IMR-90 (cell line): ENCODE data around the gene DPEP1. TPM values are rescaled to one million over a fixed set of nuclear protein-coding genes. Genes with fewer than 3 reads are reported as not detected.
A peak's percentile ranks its signal among the peaks of the same experiment; 100 is the strongest.

Experiments
- ATAC-seq: fragments of 200-7000 bp; cut with Tn5 transposase; 2 replicates; pipeline ENCODE4 v1.9.1; 2020; ENCODE audit warnings: low read depth, mild to moderate bottlenecking, moderate library complexity
- BruUV-seq: library from RNA; stranded (reverse); fragments of 400-500 nt; replicated peaks from 2 replicates; lab custom pipeline; 2021; lab: Mats Ljungman, UMichigan
- CTCF ChIA-PET: fragments of 300-600 bp; formaldehyde crosslinking; extraction: SDS; loops from one replicate; lab custom pipeline; 2021; ENCODE audit warnings: antibody characterized with exemption; lab: Yijun Ruan, JAX
- POLR2A ChIA-PET: fragments of 300-600 bp; sonication (Branson Sonifier 250); formaldehyde crosslinking; loops from one replicate; lab custom pipeline; 2022; ENCODE audit warnings: antibody characterized with exemption; ENCODE audit not compliant: unreplicated experiment; lab: Charles Lee
- DNase-seq: peaks from one replicate; pipeline ENCODE4 v3.0.0; 2013
- H2AFZ ChIP-seq: replicated peaks from 2 replicates; pipeline ENCODE3; 2013; ENCODE audit warnings: low read length, mild to moderate bottlenecking; ENCODE audit not compliant: poor library complexity
- H2AK5ac ChIP-seq: 2 replicates; pipeline ENCODE4 v1.6.1; 2013; ENCODE audit warnings: low read depth, low read length, inconsistent platforms
- H2AK9ac ChIP-seq: replicated peaks from 2 replicates; pipeline ENCODE3; 2013; ENCODE audit warnings: mild to moderate bottlenecking, low read depth, low read length, moderate library complexity; ENCODE audit not compliant: poor library complexity
- H2BK120ac ChIP-seq: 2 replicates; pipeline ENCODE4 v1.6.1; 2013; ENCODE audit warnings: low read depth, low read length, inconsistent platforms
- H2BK15ac ChIP-seq: 3 replicates; pipeline ENCODE4 v1.6.1; 2013; ENCODE audit warnings: low read depth, low read length, inconsistent platforms
- H2BK20ac ChIP-seq: 2 replicates; pipeline ENCODE4 v1.6.1; 2013; ENCODE audit warnings: low read depth, mild to moderate bottlenecking, inconsistent platforms, low read length, moderate library complexity
- H2BK5ac ChIP-seq: 2 replicates; pipeline ENCODE4 v1.6.1; 2013; ENCODE audit warnings: mild to moderate bottlenecking, low read depth, low read length, inconsistent platforms; ENCODE audit not compliant: poor library complexity, severe bottlenecking
- H3K14ac ChIP-seq: replicated peaks from 2 replicates; pipeline ENCODE4 v1.6.1; 2013; ENCODE audit warnings: low read depth, low read length, inconsistent platforms
- H3K18ac ChIP-seq: 2 replicates; pipeline ENCODE4 v1.6.1; 2013; ENCODE audit warnings: low read depth, low read length, control low read depth
- H3K23ac ChIP-seq: 2 replicates; pipeline ENCODE4 v1.6.1; 2013; ENCODE audit warnings: low read depth, low read length, inconsistent platforms
- H3K27ac ChIP-seq: 2 replicates; pipeline ENCODE4 v1.5.1; 2013; ENCODE audit warnings: mild to moderate bottlenecking, control low read depth, low read length; ENCODE audit not compliant: insufficient read depth
- H3K27me3 ChIP-seq: 2 replicates; pipeline ENCODE4 v1.6.1; 2013; ENCODE audit warnings: low read length; ENCODE audit not compliant: control insufficient read depth, insufficient read depth
- H3K36me3 ChIP-seq: 2 replicates; pipeline ENCODE4 v1.6.1; 2013; ENCODE audit warnings: low read length, mixed read lengths; ENCODE audit not compliant: control insufficient read depth, insufficient read depth
- H3K4ac ChIP-seq: 2 replicates; pipeline ENCODE4 v1.6.1; 2013; ENCODE audit warnings: low read depth, low read length, inconsistent platforms
- H3K4me1 ChIP-seq: 2 replicates; pipeline ENCODE4 v1.6.1; 2013; ENCODE audit warnings: low read length, mixed read lengths; ENCODE audit not compliant: control insufficient read depth, insufficient read depth
- H3K4me2 ChIP-seq: 2 replicates; pipeline ENCODE4 v1.6.1; 2013; ENCODE audit warnings: low read depth, mild to moderate bottlenecking, control low read depth, low read length, moderate library complexity
- H3K4me3 ChIP-seq: 2 replicates; pipeline ENCODE4 v1.5.1; 2013; ENCODE audit warnings: low read depth, mild to moderate bottlenecking, control low read depth, low read length, moderate library complexity; ENCODE audit not compliant: insufficient read depth
- H3K56ac ChIP-seq: 2 replicates; pipeline ENCODE4 v1.6.1; 2013; ENCODE audit warnings: low read length, inconsistent platforms; ENCODE audit not compliant: insufficient read depth; ENCODE audit errors: extremely low read depth
- H3K79me1 ChIP-seq, 2 experiments: 2 replicates each; pipeline ENCODE4 v1.6.1; 2013; ENCODE audit warnings: low read length in 2 of 2, inconsistent platforms in 1 of 2, low read depth in 1 of 2
- H3K9ac ChIP-seq: 2 replicates; pipeline ENCODE4 v1.6.1; 2013; ENCODE audit warnings: low read depth, low read length, control low read depth
- H3K9me1 ChIP-seq: 2 replicates; pipeline ENCODE4 v1.6.1; 2013; ENCODE audit warnings: low read length, inconsistent platforms; ENCODE audit not compliant: insufficient read depth
- H3K9me3 ChIP-seq: 2 replicates; pipeline ENCODE4 v1.6.1; 2013; ENCODE audit warnings: low read length; ENCODE audit not compliant: control insufficient read depth, insufficient read depth
- H4K20me1 ChIP-seq: 2 replicates; pipeline ENCODE4 v1.6.1; 2013; ENCODE audit warnings: low read length, inconsistent platforms; ENCODE audit not compliant: insufficient read depth
- H4K5ac ChIP-seq: 2 replicates; pipeline ENCODE4 v1.6.1; 2013; ENCODE audit warnings: mild to moderate bottlenecking, low read depth, low read length, control low read depth
- H4K8ac ChIP-seq, 2 experiments: 2 replicates each; pipeline ENCODE4 v1.6.1; 2013; ENCODE audit warnings: low read depth in 2 of 2, low read length in 2 of 2, control low read depth in 1 of 2, inconsistent platforms in 1 of 2
- H4K91ac ChIP-seq: 2 replicates; pipeline ENCODE4 v1.6.1; 2013; ENCODE audit warnings: low read depth, low read length, inconsistent platforms; ENCODE audit not compliant: insufficient read depth
- BHLHE40 ChIP-seq: fragments of 150-350 bp; IDR thresholded peaks from 2 replicates; pipeline ENCODE4 v1.6.1; 2016; ENCODE audit warnings: mild to moderate bottlenecking, low read depth, low read length
- CEBPB ChIP-seq: IDR thresholded peaks from 2 replicates; pipeline ENCODE4 v1.6.1; 2012; ENCODE audit warnings: low read depth, low read length, improper control_type of control experiment
- CTCF ChIP-seq: conservative IDR thresholded peaks from 2 replicates; pipeline ENCODE4 v1.5.1; 2012; ENCODE audit warnings: mild to moderate bottlenecking, low read depth, low read length, improper control_type of control experiment
- ELK1 ChIP-seq: fragments of 150-350 bp; IDR thresholded peaks from 2 replicates; pipeline ENCODE4 v1.6.1; 2016; ENCODE audit warnings: low read depth, mild to moderate bottlenecking, low read length, moderate library complexity, borderline replicate concordance
- FOS ChIP-seq: fragments of 150-350 bp; IDR thresholded peaks from 2 replicates; pipeline ENCODE4 v1.6.1; 2016; ENCODE audit warnings: low read depth, low read length
- MAFK ChIP-seq: IDR thresholded peaks from 2 replicates; pipeline ENCODE4 v1.6.1; 2012; ENCODE audit warnings: low read depth, low read length, improper control_type of control experiment
- MAZ ChIP-seq: IDR thresholded peaks from 2 replicates; pipeline ENCODE4 v1.6.1; 2012; ENCODE audit warnings: low read depth, mild to moderate bottlenecking, low read length, improper control_type of control experiment, moderate library complexity, borderline replicate concordance
- MXI1 ChIP-seq: IDR thresholded peaks from 2 replicates; pipeline ENCODE4 v1.6.1; 2012; ENCODE audit warnings: low read depth, mild to moderate bottlenecking, low read length, moderate library complexity, borderline replicate concordance
- NFE2L2 ChIP-seq: fragments of 150-350 bp; IDR thresholded peaks from 2 replicates; pipeline ENCODE4 v1.6.1; 2016; ENCODE audit warnings: low read depth, mild to moderate bottlenecking, low read length
- POLR2A ChIP-seq: IDR thresholded peaks from 2 replicates; pipeline ENCODE4 v1.6.1; 2012; ENCODE audit warnings: mild to moderate bottlenecking, low read depth, low read length
- RCOR1 ChIP-seq: IDR thresholded peaks from 2 replicates; pipeline ENCODE4 v1.6.1; 2012; ENCODE audit warnings: mild to moderate bottlenecking, low read length, improper control_type of control experiment; ENCODE audit not compliant: insufficient replicate concordance
- SMC3 ChIP-seq: fragments of 150-350 bp; IDR thresholded peaks from 2 replicates; pipeline ENCODE4 v1.6.1; 2016; ENCODE audit warnings: low read depth, mild to moderate bottlenecking, antibody characterized with exemption, low read length, moderate library complexity
- USF2 ChIP-seq: fragments of 150-350 bp; IDR thresholded peaks from 2 replicates; pipeline ENCODE4 v1.6.1; 2017; ENCODE audit warnings: mild to moderate bottlenecking, antibody characterized with exemption, low read length, low read depth
- WGBS, 2 experiments: methylation state at CpG; one replicate each; pipeline versions ENCODE4 v1.1.5 to v1.1.7; 2013; ENCODE audit warnings: missing lambda C conversion rate in 2 of 2; ENCODE audit not compliant: insufficient read length in 1 of 2; ENCODE audit errors: extremely low coverage in 2 of 2; 5-methylcytosine and 5-hydroxymethylcytosine counted together
- dilution Hi-C: fragments of 300-500 bp; cut with HindIII; formaldehyde crosslinking; loops from one replicate; pipeline ENCODE4 v1.14.3; 2018; ENCODE audit warnings: low sequenced_read_pairs; ENCODE audit not compliant: unreplicated experiment
- in situ Hi-C: fragments of 300-500 bp; cut with MboI; formaldehyde crosslinking; loops from 3 replicates; pipeline ENCODE4 v1.14.3; 2019; ENCODE audit warnings: low sequenced_read_pairs, inconsistent platforms, mixed read lengths
- intact Hi-C: fragments of 100-400 bp; cut with micrococcal nuclease; formaldehyde crosslinking; loops from 2 replicates; pipeline ENCODE4 v1.10.0; 2022
- polyA plus RNA-seq, 3 experiments: library from polyadenylated mRNA; depleted of rRNA; stranded (reverse); fragments of >200 nt; gene quantifications; 2 replicates each; pipeline ENCODE4 v1.2.3, GENCODE V29; 2012; ENCODE audit warnings: low replicate concordance in 1 of 3
- total RNA-seq: library from RNA; depleted of rRNA; stranded (reverse); fragments of >200 nt; gene quantifications from 2 replicates; pipeline ENCODE4 v1.2.3, GENCODE V29; 2012

The DPEP1 gene
- total and polyA plus RNA-seq, 2 of the 4 experiments (the other 2 are of a cell fraction): not detected

- BruUV-seq: no TSS peak
- H3K79me1 ChIP-seq: no peaks in the 10 kb centered on the region
- no peak overlapping the region for H3K18ac ChIP-seq
- H2BK5ac ChIP-seq: peak overlapping the region; percentile 63
- H3K14ac ChIP-seq: peak overlapping the region; percentile 61
- TF ChIP-seq MAZ (no peak), POLR2A (no peak), RCOR1 (no peak), ELK1 (no peak), NFE2L2 (no peak), CTCF (no peak), SMC3 (no peak), MXI1 (no peak), USF2 (no peak), FOS (no peak), CEBPB (no peak), MAFK (no peak), BHLHE40 (no peak)
- peaks cover 10% of the 10 kb centered on the region for H4K20me1 ChIP-seq
- no peak overlapping the region for H4K5ac ChIP-seq
- ChIA-PET CTCF (interaction anchor here (1.1 kb wide), 1 partner anchor 13 kb away, joined by 5 read pairs; no protein-coding TSS in a partner anchor), POLR2A (no interaction called here)
- peak overlapping the region; percentile 48; the same call in 1 of the 2 replicates for H3K23ac ChIP-seq
- DNase-seq: no peak
- in situ Hi-C loops (no loop called here), dilution Hi-C loops (no loop called here), intact Hi-C loops (no loop called here)
- no peak overlapping the region for H3K4me3 ChIP-seq
- H2BK15ac ChIP-seq: peak overlapping the region; percentile 6; the same call in 2 of the 3 replicates
- H3K4me2 ChIP-seq: peak overlapping the region; percentile 43; the same call in 1 of the 2 replicates
- H2AK5ac ChIP-seq: peak overlapping the region; percentile 81
- H3K9me1 ChIP-seq: peaks cover 5% of the 10 kb centered on the region
- 79% methylated on average over 7 of the region's 22 CpGs; no CpG with 5 or more reads in 1 of the 2 experiments for WGBS, 2 experiments
- peak overlapping the region; percentile 91 for H3K4ac ChIP-seq
- ATAC-seq: no peak
- peak overlapping the region; percentile 78 for H4K91ac ChIP-seq
- H3K4me1 ChIP-seq: peaks cover 12% of the 10 kb centered on the region
- no peaks in the 10 kb centered on the region for H3K36me3 ChIP-seq
- no peaks in the 10 kb centered on the region for H3K9me3 ChIP-seq
- H4K8ac ChIP-seq: peak overlapping the region; percentile 21 to 80
- H3K27me3 ChIP-seq: peaks cover 4% of the 10 kb centered on the region; the same call in 1 of the 2 replicates
- peak overlapping the region; percentile 90 for H2AFZ ChIP-seq
- peak overlapping the region; percentile 74 for H2AK9ac ChIP-seq
- H3K56ac ChIP-seq: no peak overlapping the region
- H3K9ac ChIP-seq: 0 out of 2 replicates have a peak overlapping the region, but pooled peaks have one; percentile 9
- H3K27ac ChIP-seq: peak overlapping the region; percentile 49; the same call in 1 of the 2 replicates
- H2BK120ac ChIP-seq: peak overlapping the region; percentile 88
- peak overlapping the region; percentile 90 for H2BK20ac ChIP-seq
Observed at GRCh38 chr16:89601906-89602272, 11.6 kb upstream of the DPEP1 start.
